ENCODE results near the gene TLR8.

GRCh38 chrX:12886545-12886944, 19.9 kb upstream of the TLR8 start:
- no peak for TF ChIP-seq POLR2A (IDR thresholded peaks at IDR 0.05)
- no peak for TF ChIP-seq CTCF (IDR thresholded peaks at IDR 0.05)
- TF ChIP-seq EP300 (IDR thresholded peaks at IDR 0.05) = no peak

Data from tibial nerve (tissue), 4 donors.